ENCODE measurements around the gene ERMP1. TPM values are rescaled to one million over a fixed set of nuclear protein-coding genes. Genes with fewer than 3 reads are reported as not detected.

The ERMP1 gene
- total RNA-seq, 1 experiment from 2014 or later, result 85.6 TPM

- DNase-seq (ENCODE audit: low spot score), result no peak
These were observed 20.7 kb upstream of the ERMP1 start for GRCh38 chr9:5853617-5854016.

DNA sequence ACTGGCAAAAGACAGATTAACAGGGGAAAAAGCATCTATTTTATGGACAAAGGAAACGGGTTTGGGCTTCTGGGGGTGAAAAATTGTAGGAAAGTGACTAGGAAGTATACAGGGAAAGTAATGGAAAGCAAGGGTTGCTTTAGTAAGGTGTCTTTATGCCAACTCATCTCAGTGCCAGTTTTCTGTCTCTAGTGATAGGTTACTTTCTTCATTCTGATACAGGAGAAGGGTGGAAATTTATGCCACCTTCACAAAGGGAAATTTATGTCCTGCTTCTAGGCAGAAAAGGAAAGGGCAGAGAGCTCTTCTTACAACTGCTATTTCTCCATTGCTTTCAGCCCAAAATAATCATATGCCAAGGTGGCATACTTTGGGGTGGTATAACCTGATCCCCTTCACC, 20.1 kb upstream of the ERMP1 start:
- no peak for DNase-seq (ENCODE audit: low spot score)

- DNase-seq (ENCODE audit: low spot score), result peak; percentile 82
These were observed 18.5 kb upstream of the ERMP1 start for GRCh38 chr9:5851445-5851844.

DNA sequence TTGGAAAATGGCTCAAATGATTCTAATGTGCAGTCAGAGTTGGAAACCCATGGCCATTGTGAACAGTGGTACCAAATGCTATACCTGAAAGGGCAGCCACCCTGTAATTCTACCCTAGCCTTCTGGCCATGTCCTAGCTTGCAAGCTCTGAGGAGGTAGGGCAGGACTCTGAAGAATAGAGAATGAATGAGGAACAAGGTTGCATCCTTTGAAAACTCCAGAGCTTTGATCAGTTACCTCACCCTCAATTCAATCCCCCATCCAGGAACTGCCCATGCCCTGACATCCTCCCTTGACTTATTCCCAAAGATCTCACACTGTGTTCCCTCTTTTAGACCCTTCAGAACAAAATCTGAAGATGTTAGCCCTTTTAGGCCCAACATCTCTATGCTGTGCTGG, 17.8 kb upstream of the ERMP1 start:
- DNase-seq (ENCODE audit: low spot score), result no peak

GRCh38 chr9:5848372-5848882, 15.5 kb upstream of the ERMP1 start:
- no peak for DNase-seq (ENCODE audit: low spot score)

DNA sequence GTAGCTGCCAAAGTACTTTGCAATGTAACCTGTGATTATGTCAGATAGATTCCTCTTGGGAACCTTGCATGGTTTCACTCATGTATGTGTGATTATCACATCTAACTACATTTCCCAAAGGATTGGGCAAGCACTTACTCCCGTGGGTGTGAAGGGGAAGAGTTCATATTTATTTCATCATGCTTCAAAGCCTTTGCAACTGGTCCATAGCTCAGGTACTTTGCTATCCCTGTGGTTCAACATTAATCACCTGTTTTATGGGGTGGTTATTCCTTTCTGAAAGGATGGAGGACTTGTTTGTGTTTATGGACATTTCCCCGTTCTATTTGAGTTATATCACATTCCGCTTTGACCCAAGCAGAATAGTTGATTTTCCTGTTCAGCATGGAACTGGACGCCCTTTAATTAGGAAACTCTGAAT, 13.6 kb upstream of the ERMP1 start:
- peak; percentile 68 for DNase-seq (ENCODE audit: low spot score)

DNA sequence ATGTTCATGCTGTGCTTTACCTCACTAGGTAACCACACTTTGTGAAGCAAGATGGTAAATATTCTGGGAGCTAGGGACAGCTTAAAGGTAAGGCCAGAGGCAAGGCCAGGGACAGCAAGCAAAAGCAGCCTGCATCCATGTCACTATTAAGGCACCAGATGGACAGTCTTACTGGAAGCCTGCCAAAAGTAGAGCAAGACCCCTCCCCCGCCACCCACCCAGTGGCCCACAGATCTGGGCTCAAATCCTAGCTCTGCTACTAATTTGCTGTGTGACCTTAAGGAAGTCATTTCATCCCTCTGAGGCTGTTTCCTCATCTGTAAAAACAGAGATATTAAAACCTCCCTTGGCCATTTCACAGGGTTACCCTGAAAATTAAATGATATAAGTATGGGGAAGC, 13.2 kb upstream of the ERMP1 start:
- DNase-seq (ENCODE audit: low spot score), result no peak

DNA sequence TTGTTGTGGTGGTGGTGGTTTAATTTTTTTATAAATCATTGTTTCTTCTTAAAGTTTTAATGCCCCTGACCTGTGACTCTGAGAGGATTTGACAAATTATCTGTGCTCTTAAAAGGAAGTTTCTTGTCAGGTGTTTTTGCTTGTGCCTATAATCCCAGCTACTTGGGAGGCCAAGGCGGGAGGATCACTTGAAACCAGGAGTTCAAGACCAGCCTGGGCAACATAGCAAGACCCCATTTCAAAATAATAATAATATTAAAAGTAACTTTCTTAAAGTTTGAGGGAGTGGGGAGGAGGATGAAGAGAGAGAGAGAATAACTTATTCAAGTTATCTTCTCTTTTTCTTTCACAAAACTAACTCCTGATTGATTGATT, 12.2 kb upstream of the ERMP1 start:
- DNase-seq (ENCODE audit: low spot score), result no peak

DNA sequence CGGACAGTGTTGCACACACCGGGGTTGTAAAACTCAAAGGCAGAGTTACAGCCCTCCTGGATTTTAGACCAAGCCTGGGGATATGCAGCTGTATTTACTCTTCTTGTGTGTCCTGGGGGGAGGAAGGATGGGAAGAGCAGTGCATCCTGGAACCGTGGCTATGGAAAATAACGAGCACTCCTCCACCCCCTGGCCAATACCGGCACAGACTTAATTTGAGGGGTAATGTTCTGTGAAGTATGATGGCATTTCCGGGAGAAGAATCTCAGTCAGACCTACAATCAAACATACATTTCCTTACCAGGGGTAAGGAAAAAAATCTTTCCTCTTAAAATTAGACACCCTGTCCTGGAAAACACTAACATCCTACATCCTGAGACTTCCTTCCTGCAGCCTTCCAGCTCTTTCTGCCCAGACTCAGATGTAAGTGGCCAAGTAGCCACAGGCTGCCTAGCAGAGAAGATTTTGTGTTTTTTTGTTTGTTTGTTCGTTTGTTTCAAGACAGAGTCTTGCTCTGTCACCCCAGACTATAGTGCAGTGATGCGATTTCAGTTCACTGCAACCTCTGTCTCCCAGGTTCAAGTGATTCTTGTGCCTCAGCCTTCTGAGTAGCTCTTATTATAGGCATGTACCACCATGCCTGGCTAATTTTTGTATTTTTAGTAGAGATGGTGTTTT, 11.0 kb upstream of the ERMP1 start:
- DNase-seq (ENCODE audit: low spot score), result peak; percentile 66

DNA sequence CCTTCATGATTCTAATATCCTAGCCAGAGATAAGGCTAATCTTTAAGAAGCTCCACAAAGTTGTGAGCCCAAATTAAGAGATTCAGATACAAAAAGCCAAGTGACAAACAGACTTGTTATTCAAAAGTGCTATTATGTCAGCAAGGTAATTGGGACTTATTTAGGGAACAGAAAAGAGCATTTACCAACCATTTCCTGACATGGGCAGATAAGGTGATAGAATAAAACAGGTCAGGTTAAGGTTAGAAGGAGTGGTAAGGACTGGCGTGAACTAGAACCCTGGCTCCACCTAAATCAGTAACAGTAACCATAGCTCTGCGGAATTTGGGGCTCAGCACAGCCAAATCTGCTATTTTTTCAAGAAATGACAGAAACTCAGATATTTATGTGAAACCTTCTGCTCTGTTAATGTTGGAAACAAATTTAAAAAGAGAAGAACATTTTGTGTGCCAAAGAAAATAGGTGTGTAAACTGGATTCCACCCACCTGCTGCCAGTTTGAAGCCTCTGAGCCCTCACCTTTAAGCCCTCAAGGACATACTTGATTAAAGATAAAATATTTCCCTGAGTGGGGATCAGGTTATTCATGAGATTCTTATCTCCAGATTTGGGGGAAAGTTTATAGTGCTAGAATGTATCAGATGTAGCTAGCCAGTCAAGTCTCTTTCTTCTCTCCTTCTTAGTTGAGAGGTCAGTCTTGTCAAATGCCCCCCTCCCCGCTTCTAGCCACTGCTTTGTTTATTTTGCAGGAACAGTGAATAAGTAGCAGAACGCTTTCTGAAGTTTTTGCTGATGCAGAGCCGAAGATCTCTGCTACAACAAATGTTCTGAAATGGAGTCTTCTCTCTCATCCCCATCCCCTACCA, 10.2 kb upstream of the ERMP1 start:
- DNase-seq (ENCODE audit: low spot score), result peak; percentile 42

DNA sequence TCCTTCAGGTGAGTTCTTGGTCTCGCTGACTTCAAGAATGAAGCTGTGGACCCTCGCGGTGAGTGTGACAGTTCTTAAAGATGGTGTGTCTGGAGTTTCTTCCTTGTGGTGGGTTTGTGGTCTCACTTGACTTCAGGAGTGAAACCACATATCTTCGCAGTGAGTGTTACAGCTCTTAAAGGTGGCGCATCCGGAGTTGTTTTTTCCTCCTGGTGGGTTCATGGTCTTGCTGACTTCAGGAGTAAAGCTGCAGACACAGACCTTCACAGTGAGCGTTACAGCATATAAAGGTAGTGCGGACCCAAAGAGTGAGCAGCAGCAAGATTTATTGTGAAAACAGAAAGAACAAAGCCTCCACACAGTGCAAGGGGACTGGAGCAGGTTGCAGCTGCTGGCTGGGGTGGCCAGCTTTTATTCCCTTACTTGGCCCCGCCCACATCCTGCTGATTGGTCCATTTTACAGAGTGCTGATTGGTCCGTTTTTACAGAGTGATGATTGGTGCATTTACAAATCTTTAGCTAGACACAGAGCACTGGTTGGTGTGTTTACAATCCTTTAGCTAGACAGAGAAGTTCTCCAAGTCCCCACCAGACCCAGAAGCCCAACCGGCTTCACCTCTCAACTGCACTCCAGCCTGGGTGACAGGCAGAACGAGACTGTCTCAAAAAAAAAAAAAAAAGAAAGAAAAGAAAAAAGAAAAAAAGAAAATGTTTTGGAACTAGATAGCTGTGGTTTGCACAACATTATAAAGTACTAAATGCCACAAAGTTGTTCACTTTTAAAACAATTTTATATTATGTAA, 9.1 kb upstream of the ERMP1 start:
- DNase-seq (ENCODE audit: low spot score), result no peak

DNA sequence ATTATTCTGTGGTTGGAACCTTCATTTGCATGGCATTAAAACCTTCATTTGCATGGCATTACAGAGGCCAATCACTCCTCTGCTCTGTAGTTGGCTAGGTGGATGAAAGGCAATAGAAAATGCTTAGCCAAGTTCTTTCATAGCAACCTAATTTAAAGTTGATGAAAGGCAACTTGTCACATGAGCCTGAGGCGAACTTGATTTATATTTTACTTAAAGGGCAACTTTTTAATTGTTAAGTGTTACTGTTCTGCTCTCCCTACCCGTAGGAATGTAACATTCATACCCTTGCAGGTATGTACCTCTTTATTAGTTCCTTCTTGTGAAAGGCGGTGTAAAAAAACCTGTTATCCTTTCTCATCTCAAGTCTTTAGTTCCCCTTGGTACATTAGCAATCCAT, 7.9 kb upstream of the ERMP1 start:
- no peak for DNase-seq (ENCODE audit: low spot score)

DNA sequence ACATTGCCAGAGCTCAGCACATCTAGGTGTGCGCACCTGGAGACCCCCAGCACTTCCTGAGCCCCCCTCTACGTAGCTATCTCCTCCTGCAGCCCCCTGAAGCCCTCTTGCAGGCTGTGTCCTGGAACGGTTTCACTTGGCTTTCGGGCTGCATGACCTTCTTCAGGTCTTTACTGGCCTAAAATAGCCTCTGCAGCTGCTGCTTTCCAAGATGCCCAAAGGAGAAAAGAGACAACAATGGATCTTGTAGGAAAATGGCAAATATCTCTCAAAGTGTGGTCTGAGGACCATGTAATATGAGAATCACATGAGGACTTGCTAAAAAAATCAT, 6.6 kb upstream of the ERMP1 start:
- no peak for DNase-seq (ENCODE audit: low spot score)

GRCh38 chr9:5838884-5839571, 6.1 kb upstream of the ERMP1 start:
- peak; percentile 92 for DNase-seq (ENCODE audit: low spot score)

- DNase-seq (ENCODE audit: low spot score), result no peak
These were observed 2.9 kb upstream of the ERMP1 start for GRCh38 chr9:5835808-5836207.

DNA sequence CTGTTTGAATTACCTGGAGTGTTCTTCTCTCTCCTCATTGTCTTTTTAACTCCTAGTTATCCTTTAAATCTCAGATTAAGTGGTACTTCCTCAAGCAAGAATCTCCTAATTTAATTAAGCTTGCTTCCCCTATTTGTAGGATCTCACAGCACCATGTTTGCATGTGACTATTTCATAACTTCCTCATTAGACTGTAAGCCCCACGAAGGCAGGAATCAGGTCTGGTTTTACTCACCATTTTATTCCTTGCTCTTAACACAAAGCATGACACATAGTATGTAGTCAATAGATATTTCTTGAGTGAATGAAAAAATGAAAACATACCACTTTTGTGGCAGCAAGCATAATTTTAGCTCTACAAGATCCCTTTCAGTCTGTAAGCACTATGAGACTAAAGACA, 1.3 kb upstream of the ERMP1 start:
- no peak for DNase-seq (ENCODE audit: low spot score)

- DNase-seq (ENCODE audit: low spot score), result peak; percentile 62
These were observed 813 bp downstream of the ERMP1 start for GRCh38 chr9:5832071-5832537.

DNA sequence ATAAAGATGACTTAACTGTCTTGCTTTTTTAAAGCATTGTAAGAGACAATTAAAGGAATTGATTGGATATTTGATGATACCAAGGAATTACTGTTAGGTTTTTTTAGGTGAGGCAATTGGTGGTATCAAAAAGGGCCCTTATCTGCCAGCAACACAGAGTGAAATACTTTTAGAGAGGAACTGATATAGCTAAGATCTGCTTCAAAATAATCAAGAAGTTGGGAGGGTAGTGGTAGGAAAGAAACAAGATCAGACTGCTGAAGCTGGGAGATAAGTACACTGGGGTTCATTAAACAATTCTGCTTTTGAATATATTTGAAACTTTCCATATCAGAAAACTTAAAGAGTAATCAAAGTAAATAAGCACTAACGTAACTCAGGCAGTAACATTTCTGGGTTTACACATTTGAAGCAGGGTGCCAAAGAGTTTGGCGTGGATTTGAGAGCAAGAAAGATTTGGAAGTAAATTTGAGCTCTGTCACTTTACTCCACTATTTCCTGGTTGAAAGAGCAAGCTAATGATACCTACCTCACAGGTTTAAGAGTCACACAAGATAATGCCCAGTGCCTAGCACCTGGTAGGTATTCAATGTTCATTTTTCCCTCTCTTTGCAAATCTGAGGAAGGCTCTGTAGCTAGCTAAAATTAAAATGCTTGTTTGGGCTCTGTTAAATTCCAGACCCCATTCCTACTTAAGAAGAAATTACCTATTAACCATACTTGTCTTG, 6.9 kb downstream of the ERMP1 start:
- no peak for DNase-seq (ENCODE audit: low spot score)

DNA sequence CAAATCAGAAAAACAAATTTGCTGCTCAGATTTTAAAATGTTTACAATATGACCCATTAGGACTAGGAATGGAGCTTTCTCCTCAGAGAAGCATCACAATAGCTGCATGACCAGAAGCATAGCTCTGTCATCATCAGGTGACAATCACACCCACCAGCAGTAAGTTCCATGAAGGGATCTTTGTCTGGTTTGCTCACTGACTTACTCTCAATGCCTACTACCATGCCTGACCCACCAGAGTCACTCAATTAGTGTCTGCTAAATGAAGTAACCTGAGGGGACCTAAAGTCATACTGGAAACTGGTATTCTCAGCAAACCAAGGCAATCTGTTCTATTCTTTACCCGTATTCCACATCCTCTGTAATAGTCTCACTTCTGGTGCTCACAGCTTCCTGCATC, 7.7 kb downstream of the ERMP1 start:
- no peak for DNase-seq (ENCODE audit: low spot score)

DNA sequence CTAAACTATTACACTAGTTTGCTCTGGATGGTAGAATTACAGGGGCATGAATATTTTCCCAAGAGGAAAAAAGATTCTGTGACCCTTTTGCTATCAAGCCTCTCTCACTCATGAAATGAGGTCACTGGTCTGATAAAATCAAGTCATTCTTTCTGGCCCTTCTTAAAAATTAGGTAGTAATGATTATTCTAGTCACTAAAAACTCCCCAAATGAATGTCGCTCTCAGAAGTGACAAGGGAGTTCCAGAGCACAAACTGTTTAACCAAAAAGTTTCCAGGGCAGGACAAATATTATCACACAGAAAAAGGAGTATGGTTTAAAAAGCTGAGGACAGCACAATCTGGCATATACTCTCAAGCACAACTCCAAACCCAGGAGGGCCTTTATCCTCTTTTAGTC, 12.5 kb downstream of the ERMP1 start:
- DNase-seq (ENCODE audit: low spot score), result no peak

- DNase-seq (ENCODE audit: low spot score), result no peak
These were observed 13.7 kb downstream of the ERMP1 start for GRCh38 chr9:5819174-5819573.

All from HT-29 (cell line).